A549 (cell line): ENCODE data around the gene RAB3C. TPM values are rescaled to one million over a fixed set of nuclear protein-coding genes. Genes with fewer than 3 reads are reported as not detected.

Experiments used
- ATAC-seq, 2 experiments: fragments of 200-7000 bp in 1 of 2; fragments of >200 bp in 1 of 2; cut with Nextera tagmentation in 1 of 2; cut with Tn5 transposase in 1 of 2; 3 replicates each; pipeline versions ENCODE4 v1.8.0 to v1.9.1; 2018 to 2020; ENCODE audit warnings: mild to moderate bottlenecking in 1 of 2, moderate library complexity in 1 of 2
- CTCF ChIA-PET: fragments of 300-600 bp; sonication (Branson Sonifier 250); formaldehyde crosslinking; extraction: SDS; loops from one replicate; lab custom pipeline; 2021; ENCODE audit warnings: antibody characterized with exemption, inconsistent platforms; lab: Yijun Ruan, JAX
- POLR2A ChIA-PET: fragments of 350-600 bp; formaldehyde crosslinking; extraction: SDS; loops from one replicate; lab custom pipeline; 2021; ENCODE audit warnings: antibody characterized with exemption, inconsistent platforms; lab: Yijun Ruan, JAX
- DNase-seq, 2 experiments: peaks; one replicate each; pipeline versions ENCODE4 v3.0.0 to v3.0.0-alpha.2; 2011 to 2016; ENCODE audit warnings: low read depth in 1 of 2, low spot score in 1 of 2
- FAIRE-seq: peaks from 2 replicates; lab custom pipeline; 2011; peaks lifted over from hg19 to GRCh38; lab: Jason Lieb, UNC
- H3K27ac ChIP-seq, 2 experiments: fragments of >200 bp; sonication (Bioruptor Twin); formaldehyde crosslinking; 3 replicates each; pipeline ENCODE4 v1.5.1; 2016 to 2017
- H3K4me1 ChIP-seq: fragments of >200 bp; sonication (Bioruptor Twin); formaldehyde crosslinking; 3 replicates; pipeline ENCODE4 v1.6.1; 2016
- H3K4me2 ChIP-seq: fragments of >200 bp; sonication (Bioruptor Twin); formaldehyde crosslinking; 3 replicates; pipeline ENCODE4 v1.6.1; 2016
- H3K4me3 ChIP-seq: fragments of >200 bp; sonication (Bioruptor Twin); formaldehyde crosslinking; 3 replicates; pipeline ENCODE4 v1.5.1; 2016
- H3K9me3 ChIP-seq: fragments of >200 bp; sonication (Bioruptor Twin); formaldehyde crosslinking; 3 replicates; pipeline ENCODE4 v1.6.1; 2016
- CBX8 ChIP-seq: fragments of 200-600 bp; sonication (generic); IDR thresholded peaks from 2 replicates; pipeline ENCODE4 v1.6.1; 2016
- EHMT2 ChIP-seq: fragments of 200-600 bp; sonication (generic); IDR thresholded peaks from 2 replicates; pipeline ENCODE4 v1.6.1; 2016; ENCODE audit warnings: antibody characterized with exemption, low read depth, mild to moderate bottlenecking, moderate library complexity
- EP300 ChIP-seq, 2 experiments: fragments of >200 bp; sonication (Bioruptor Twin); formaldehyde crosslinking; IDR thresholded peaks; 2 replicates in 1 of 2; 3 replicates in 1 of 2; pipeline ENCODE4 v1.6.1; 2016 to 2017
- HEYL ChIP-seq: fragments of 250-450 bp; sonication (Bioruptor Pico); IDR thresholded peaks from 2 replicates; pipeline ENCODE4 v1.8.0; 2021; ENCODE audit warnings: mild to moderate bottlenecking, moderate library complexity
- HOXB5 ChIP-seq: fragments of 250-450 bp; sonication (Bioruptor Pico); IDR thresholded peaks from 2 replicates; pipeline ENCODE4 v1.5.0; 2020; ENCODE audit warnings: mild to moderate bottlenecking, moderate library complexity
- JUNB ChIP-seq: fragments of >200 bp; sonication (Bioruptor Twin); formaldehyde crosslinking; IDR thresholded peaks from 2 replicates; pipeline ENCODE4 v1.6.1; 2016
- KDM1A ChIP-seq: fragments of 200-600 bp; sonication (generic); IDR thresholded peaks from 2 replicates; pipeline ENCODE4 v1.6.1; 2016; ENCODE audit warnings: low read depth, mild to moderate bottlenecking
- KDM5A ChIP-seq: fragments of 200-600 bp; sonication (generic); IDR thresholded peaks from 2 replicates; pipeline ENCODE4 v1.6.1; 2016; ENCODE audit warnings: antibody characterized with exemption, mild to moderate bottlenecking
- MAFK ChIP-seq: fragments of 450-650 bp; IDR thresholded peaks from 2 replicates; pipeline ENCODE4 v1.6.1; 2014; ENCODE audit not compliant: partially characterized antibody
- PBX3 ChIP-seq: IDR thresholded peaks from 2 replicates; pipeline ENCODE4 v1.6.1; 2012
- POLR2A ChIP-seq: IDR thresholded peaks from 2 replicates; pipeline ENCODE4 v1.6.1; 2012; ENCODE audit warnings: mild to moderate bottlenecking, low read length
- RCOR1 ChIP-seq: fragments of 150-350 bp; IDR thresholded peaks from 2 replicates; pipeline ENCODE4 v1.6.1; 2014; ENCODE audit warnings: antibody characterized with exemption, low read length, low read depth
- REST ChIP-seq: fragments of 200-600 bp; sonication (generic); IDR thresholded peaks from 2 replicates; pipeline ENCODE4 v1.6.1; 2016; ENCODE audit warnings: antibody characterized with exemption, mild to moderate bottlenecking, moderate library complexity
- RFX5 ChIP-seq: fragments of 450-650 bp; IDR thresholded peaks from 2 replicates; pipeline ENCODE4 v1.7.1; 2014; ENCODE audit warnings: antibody characterized with exemption, mild to moderate bottlenecking, moderate library complexity
- RNF2 ChIP-seq: fragments of 200-600 bp; sonication (generic); IDR thresholded peaks from 2 replicates; pipeline ENCODE4 v1.6.1; 2016; ENCODE audit warnings: low read depth, mild to moderate bottlenecking, antibody characterized with exemption, moderate library complexity, borderline replicate concordance
- TFCP2L1 ChIP-seq: fragments of 250-450 bp; sonication (Bioruptor Pico); IDR thresholded peaks from 2 replicates; pipeline ENCODE4 v1.5.0; 2021; ENCODE audit warnings: mild to moderate bottlenecking
- TP53 ChIP-seq: fragments of 250-450 bp; sonication (Bioruptor Pico); IDR thresholded peaks from 2 replicates; pipeline ENCODE4 v1.5.0; 2021; ENCODE audit warnings: mild to moderate bottlenecking, moderate library complexity
- ZFP36 ChIP-seq: fragments of 450-650 bp; IDR thresholded peaks from 2 replicates; pipeline ENCODE4 v1.6.1; 2014; ENCODE audit warnings: borderline replicate concordance; ENCODE audit not compliant: partially characterized antibody
- whole genome bisulfite sequencing: methylation state at CpG from one replicate; pipeline ENCODE4 v1.1.6; 2017; ENCODE audit errors: missing lambda C conversion rate; 5-methylcytosine and 5-hydroxymethylcytosine counted together
- polyA plus RNA-seq, 4 experiments: library from polyadenylated mRNA; depleted of rRNA in 3 of 4; stranded (reverse); fragments of >200 nt; fragmentation: RNase III in 1 of 4; extraction: RNeasy Plus Mini Kit Qiagen cat#74134 plus additional on column Dnase treatment in 1 of 4; gene quantifications; 2 replicates in 3 of 4; 3 replicates in 1 of 4; pipeline ENCODE4 v1.2.3, GENCODE V29; 2011 to 2017

The RAB3C gene
- polyA plus RNA-seq, 2 of the 4 experiments (the other 2 are of a cell fraction): not detected

- no peaks in the 10 kb centered on the region for H3K4me1 ChIP-seq
- H3K9me3 ChIP-seq: no peaks in the 10 kb centered on the region
- no peak for DNase-seq
- WGBS: 57% methylated on average over 4 of the region's 4 CpGs
- CTCF ChIA-PET: interaction anchor here (1.0 kb wide), 1 partner anchor 23 kb away, joined by 3 read pairs; no protein-coding TSS in a partner anchor
- no peak for ATAC-seq
- no peak for TF ChIP-seq RCOR1
- TF ChIP-seq PBX3: no peak
- peak; percentile 90 for TF ChIP-seq MAFK
- POLR2A ChIA-PET: no interaction called here
- no peak for FAIRE-seq
- no peak overlapping the region for H3K4me2 ChIP-seq
- no peak overlapping the region for H3K4me3 ChIP-seq
- no peak overlapping the region for H3K27ac ChIP-seq
Observed at GRCh38 chr5:58828258-58828657, 245.4 kb downstream of the RAB3C start.

- no peak overlapping the region for H3K4me3 ChIP-seq
- peaks cover 5% of the 10 kb centered on the region; the same call in 1 of the 3 replicates for H3K9me3 ChIP-seq
- FAIRE-seq (peak; percentile 46), DNase-seq (no peak), ATAC-seq (0 out of 6 replicates have a peak, but pooled peaks of 1 of the 2 experiments have one; percentile 13)
- H3K4me2 ChIP-seq: no peak overlapping the region
- H3K4me1 ChIP-seq: no peaks in the 10 kb centered on the region
- ChIA-PET POLR2A (no interaction called here), CTCF (interaction anchor here (2.7 kb wide), 1 partner anchor 16 kb away, joined by 13 read pairs; no protein-coding TSS in a partner anchor)
- no peak for TF ChIP-seq EHMT2
- TF ChIP-seq TFCP2L1 (CRISPR knock-in tag): no peak
- no peak for TF ChIP-seq HOXB5 (CRISPR knock-in tag)
- TF ChIP-seq ZFP36: no peak
- no peak for TF ChIP-seq CBX8
- TF ChIP-seq JUNB: no peak
- no peak for TF ChIP-seq KDM5A
- no peak for TF ChIP-seq REST
- no peak for TF ChIP-seq TP53 (CRISPR knock-in tag)
- no peak for TF ChIP-seq HEYL (CRISPR knock-in tag)
- TF ChIP-seq KDM1A: no peak
- TF ChIP-seq RNF2: no peak
- no peak for TF ChIP-seq POLR2A
- TF ChIP-seq PBX3: no peak
- no peak for TF ChIP-seq RFX5
- no peak overlapping the region for H3K27ac ChIP-seq
Observed at GRCh38 chr5:58834242-58835225, 251.7 kb downstream of the RAB3C start.

GRCh38 chr5:58836351-58836750, 253.5 kb downstream of the RAB3C start:
- CTCF ChIA-PET: interaction anchor here (2.1 to 2.7 kb wide), 2 partner anchors 14 to 359 kb away, joined by 5 to 13 read pairs; no protein-coding TSS in a partner anchor
- no peak for FAIRE-seq
- no peak overlapping the region for H3K4me3 ChIP-seq
- H3K27ac ChIP-seq: no peak overlapping the region
- WGBS: 52% methylated on average over 3 of the region's 3 CpGs
- no peaks in the 10 kb centered on the region for H3K4me1 ChIP-seq
- TF ChIP-seq KDM5A: no peak
- TF ChIP-seq EP300 (IDR thresholded peaks at IDR 0.05): no peak
- POLR2A ChIA-PET: no interaction called here
- peaks cover 7% of the 10 kb centered on the region; the same call in 1 of the 3 replicates for H3K9me3 ChIP-seq
- H3K4me2 ChIP-seq: no peak overlapping the region
- DNase-seq: no peak
- ATAC-seq: no peak
